SU-DHL-6 (cell line): ENCODE data around the gene STARD3.

Source experiments
- H2AFZ ChIP-seq: fragments of 200-600 bp; sonication (generic); 2 replicates; pipeline ENCODE4 v1.6.1; 2014; ENCODE audit warnings: low read depth, mild to moderate bottlenecking, moderate library complexity, mixed read lengths, antibody characterized with exemption, low read length; ENCODE audit not compliant: severe bottlenecking
- H3F3A ChIP-seq: fragments of 200-600 bp; shearing (Covaris generic); 2 replicates; pipeline ENCODE4 v1.6.0; 2016; ENCODE audit warnings: antibody characterized with exemption, mild to moderate bottlenecking; ENCODE audit not compliant: insufficient read depth
- H3K27ac ChIP-seq: fragments of 200-600 bp; sonication (generic); 2 replicates; pipeline ENCODE4 v1.5.1; 2016; ENCODE audit warnings: low read depth, mild to moderate bottlenecking, low read length, moderate library complexity, mixed read lengths
- H3K27me3 ChIP-seq: fragments of 200-600 bp; sonication (generic), shearing (Covaris generic); 2 replicates; pipeline ENCODE4 v1.6.0; 2014; ENCODE audit warnings: mild to moderate bottlenecking, low read length
- H3K36me3 ChIP-seq: fragments of 200-600 bp; sonication (generic); 2 replicates; pipeline ENCODE4 v1.6.1; 2014; ENCODE audit warnings: mild to moderate bottlenecking, low read length, mixed read lengths
- H3K4me2 ChIP-seq: fragments of 300-600, 200-600 bp; shearing (Covaris generic), sonication (generic); 2 replicates; pipeline ENCODE4 v1.6.0; 2014; ENCODE audit warnings: low read length, low read depth, mild to moderate bottlenecking; ENCODE audit not compliant: poor library complexity, severe bottlenecking
- H3K4me3 ChIP-seq: fragments of 200-600 bp; sonication (generic); 2 replicates; pipeline ENCODE4 v1.5.1; 2014; ENCODE audit warnings: antibody characterized with exemption, low read length, mild to moderate bottlenecking, mixed read lengths; ENCODE audit not compliant: insufficient read depth, poor library complexity, severe bottlenecking
- H3K79me2 ChIP-seq: fragments of 200-600 bp; sonication (generic); 2 replicates; pipeline ENCODE4 v1.6.1; 2014; ENCODE audit warnings: mild to moderate bottlenecking, low read length, moderate library complexity; ENCODE audit not compliant: insufficient read depth
- H3K9ac ChIP-seq: fragments of 200-600 bp; sonication (generic); 2 replicates; pipeline ENCODE4 v1.7.0; 2014; ENCODE audit warnings: mild to moderate bottlenecking, low read length
- H3K9me2 ChIP-seq: fragments of 200-600 bp; sonication (generic); replicated peaks from 2 replicates; pipeline ENCODE4 v1.6.1; 2014; ENCODE audit warnings: low read length; ENCODE audit not compliant: insufficient read depth
- H3K9me3 ChIP-seq: fragments of 200-600 bp; sonication (generic); 2 replicates; pipeline ENCODE4 v1.6.1; 2014; ENCODE audit warnings: low read length, mixed read lengths; ENCODE audit not compliant: insufficient read depth
- H4K20me1 ChIP-seq: fragments of 200-600 bp; sonication (generic); 2 replicates; pipeline ENCODE4 v1.6.1; 2014; ENCODE audit warnings: low read depth, mild to moderate bottlenecking, antibody characterized with exemption, low read length, moderate library complexity, mixed read lengths
- CTCF ChIP-seq: fragments of 200-600 bp; sonication (generic); IDR thresholded peaks from one replicate; pipeline ENCODE4 v1.5.1; 2017; ENCODE audit warnings: antibody characterized with exemption, mild to moderate bottlenecking, low read length, moderate library complexity; ENCODE audit not compliant: insufficient read depth, poor library complexity, severe bottlenecking
- EZH2phosphoT487 ChIP-seq: fragments of 200-600 bp; sonication (generic), shearing (Covaris generic); conservative IDR thresholded peaks from 2 replicates; pipeline ENCODE4 v1.6.1; 2018; ENCODE audit warnings: mild to moderate bottlenecking, antibody characterized with exemption, low read length, moderate library complexity, mixed read lengths

Gene STARD3

GRCh38 chr17:39612291-39612894 lies 24.6 kb upstream of the STARD3 start:
- H3K9me3 ChIP-seq, result no peaks in the 10 kb centered on the region
- H3K27ac ChIP-seq, result no peak overlapping the region
- H3K4me3 ChIP-seq, result no peak overlapping the region
- H3K9ac ChIP-seq, result no peak overlapping the region
- H3K27me3 ChIP-seq, result no peaks in the 10 kb centered on the region
- no peaks in the 10 kb centered on the region for H3K36me3 ChIP-seq
- H3K4me2 ChIP-seq, result no peak overlapping the region
- H3K9me2 ChIP-seq, result no peaks in the 10 kb centered on the region
- no peaks in the 10 kb centered on the region for H3K79me2 ChIP-seq
- H2AFZ ChIP-seq, result no peak overlapping the region
- no peak for TF ChIP-seq CTCF
- no peak for TF ChIP-seq EZH2phosphoT487
- peaks cover 10% of the 10 kb centered on the region for H3F3A ChIP-seq
- H4K20me1 ChIP-seq, result no peaks in the 10 kb centered on the region

GRCh38 chr17:39612935-39613464 lies 23.9 kb upstream of the STARD3 start:
- Histone ChIP-seq H3F3A (peaks cover 12% of the 10 kb centered on the region), H3K9ac (no peak overlapping the region), H3K36me3 (no peaks in the 10 kb centered on the region), H3K9me2 (no peaks in the 10 kb centered on the region), H3K4me2 (no peak overlapping the region), H2AFZ (no peak overlapping the region), H3K4me3 (no peak overlapping the region), H4K20me1 (no peaks in the 10 kb centered on the region), H3K9me3 (no peaks in the 10 kb centered on the region), H3K27me3 (no peaks in the 10 kb centered on the region), H3K27ac (no peak overlapping the region), H3K79me2 (no peaks in the 10 kb centered on the region)
- no peak for TF ChIP-seq CTCF
- TF ChIP-seq EZH2phosphoT487, result no peak

- Histone ChIP-seq H3K4me3 (no peak overlapping the region), H4K20me1 (no peaks in the 10 kb centered on the region), H3K4me2 (no peak overlapping the region), H3K9ac (no peak overlapping the region), H3K9me3 (no peaks in the 10 kb centered on the region), H3K9me2 (no peaks in the 10 kb centered on the region), H3K27ac (no peak overlapping the region), H3K27me3 (no peaks in the 10 kb centered on the region), H3K79me2 (no peaks in the 10 kb centered on the region), H2AFZ (no peak overlapping the region), H3F3A (peaks cover 21% of the 10 kb centered on the region), H3K36me3 (no peaks in the 10 kb centered on the region)
- TF ChIP-seq CTCF (no peak), EZH2phosphoT487 (no peak)
Measured at GRCh38 chr17:39614545-39615157, 22.3 kb upstream of the STARD3 start.
